Measurements from ENCODE around the gene CCDC88B.

DNA sequence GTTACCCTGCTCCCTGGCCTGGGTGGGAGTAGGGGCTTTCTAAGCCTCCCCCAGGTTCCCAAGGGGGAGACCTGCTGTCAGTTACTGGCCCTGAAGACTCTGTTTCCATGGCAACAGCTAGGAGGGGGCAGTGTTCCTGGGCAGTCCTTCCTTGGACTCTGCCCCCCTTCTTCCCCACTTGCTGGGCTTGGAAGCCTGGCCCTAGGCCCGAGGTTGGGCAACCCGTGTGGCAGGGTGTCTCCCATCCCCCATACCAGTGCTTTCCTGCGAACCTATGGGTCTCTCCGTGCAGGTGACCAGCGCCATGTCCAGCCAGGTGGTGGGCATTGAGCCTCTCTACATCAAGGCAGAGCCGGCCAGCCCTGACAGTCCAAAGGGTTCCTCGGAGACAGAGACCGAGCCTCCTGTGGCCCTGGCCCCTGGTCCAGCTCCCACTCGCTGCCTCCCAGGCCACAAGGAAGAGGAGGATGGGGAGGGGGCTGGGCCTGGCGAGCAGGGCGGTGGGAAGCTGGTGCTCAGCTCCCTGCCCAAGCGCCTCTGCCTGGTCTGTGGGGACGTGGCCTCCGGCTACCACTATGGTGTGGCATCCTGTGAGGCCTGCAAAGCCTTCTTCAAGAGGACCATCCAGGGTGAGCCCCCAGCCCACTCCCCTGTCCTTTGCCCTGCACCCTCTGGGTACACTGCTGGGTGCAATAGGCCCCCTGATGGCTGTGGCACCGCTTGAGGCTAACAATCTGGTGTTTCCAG lies 33.0 kb upstream of the CCDC88B start:
- TF ChIP-seq, protein P1, sequence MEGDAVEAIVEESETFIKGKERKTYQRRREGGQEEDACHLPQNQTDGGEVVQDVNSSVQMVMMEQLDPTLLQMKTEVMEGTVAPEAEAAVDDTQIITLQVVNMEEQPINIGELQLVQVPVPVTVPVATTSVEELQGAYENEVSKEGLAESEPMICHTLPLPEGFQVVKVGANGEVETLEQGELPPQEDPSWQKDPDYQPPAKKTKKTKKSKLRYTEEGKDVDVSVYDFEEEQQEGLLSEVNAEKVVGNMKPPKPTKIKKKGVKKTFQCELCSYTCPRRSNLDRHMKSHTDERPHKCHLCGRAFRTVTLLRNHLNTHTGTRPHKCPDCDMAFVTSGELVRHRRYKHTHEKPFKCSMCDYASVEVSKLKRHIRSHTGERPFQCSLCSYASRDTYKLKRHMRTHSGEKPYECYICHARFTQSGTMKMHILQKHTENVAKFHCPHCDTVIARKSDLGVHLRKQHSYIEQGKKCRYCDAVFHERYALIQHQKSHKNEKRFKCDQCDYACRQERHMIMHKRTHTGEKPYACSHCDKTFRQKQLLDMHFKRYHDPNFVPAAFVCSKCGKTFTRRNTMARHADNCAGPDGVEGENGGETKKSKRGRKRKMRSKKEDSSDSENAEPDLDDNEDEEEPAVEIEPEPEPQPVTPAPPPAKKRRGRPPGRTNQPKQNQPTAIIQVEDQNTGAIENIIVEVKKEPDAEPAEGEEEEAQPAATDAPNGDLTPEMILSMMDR (conservative IDR thresholded peaks at IDR 0.05 in 1 of 2, IDR thresholded peaks at IDR 0.05 in 1 of 2; ENCODE audit: low read depth in 1 of 2, low read length in 2 of 2), result no peak
- TF ChIP-seq EZH2 (IDR thresholded peaks at IDR 0.05; ENCODE audit: low read length, missing control alignments), result no peak

Measured in fibroblast of lung (primary cell).